Stimulated activated CD4-positive, alpha-beta T cell treated with anti-CD3 and anti-CD28 coated beads, TNF-alpha, amount 100 ng/mL, for 4 hours (primary cell): Measurements from ENCODE around the gene YIF1A.

ENCODE experiments used
- DNase-seq, 3 experiments: peaks; one replicate each; pipeline ENCODE4 v3.0.0-alpha.2; 2020; ENCODE audit warnings: low read depth in 3 of 3

Gene YIF1A

GRCh38 chr11:66243782-66244535 lies 45.0 kb downstream of the YIF1A start:
- no peak for DNase-seq

- no peak for DNase-seq
Observed at GRCh38 chr11:66242095-66242765, 46.7 kb downstream of the YIF1A start.

GRCh38 chr11:66240781-66241136 lies 48.2 kb downstream of the YIF1A start:
- DNase-seq, result no peak

GRCh38 chr11:66239998-66240780 lies 48.8 kb downstream of the YIF1A start:
- no peak for DNase-seq

- DNase-seq, result no peak
Observed at GRCh38 chr11:66239511-66239910, 49.4 kb downstream of the YIF1A start.

GRCh38 chr11:66238786-66239413 lies 50.0 kb downstream of the YIF1A start:
- DNase-seq, result no peak

- DNase-seq, result no peak
Observed at GRCh38 chr11:66237867-66238266, 51.1 kb downstream of the YIF1A start.

GRCh38 chr11:66235141-66235540 lies 53.8 kb downstream of the YIF1A start:
- DNase-seq, result no peak
